Stimulated activated CD4-positive, alpha-beta T cell treated with anti-CD3 and anti-CD28 coated beads, Interleukin-4, amount 100 ng/mL, for 1 hour (primary cell): Measurements from ENCODE around the gene ZBTB14.

ENCODE experiments used
- DNase-seq: peaks from one replicate; pipeline ENCODE4 v3.0.0-alpha.2; 2020

The ZBTB14 gene

DNA sequence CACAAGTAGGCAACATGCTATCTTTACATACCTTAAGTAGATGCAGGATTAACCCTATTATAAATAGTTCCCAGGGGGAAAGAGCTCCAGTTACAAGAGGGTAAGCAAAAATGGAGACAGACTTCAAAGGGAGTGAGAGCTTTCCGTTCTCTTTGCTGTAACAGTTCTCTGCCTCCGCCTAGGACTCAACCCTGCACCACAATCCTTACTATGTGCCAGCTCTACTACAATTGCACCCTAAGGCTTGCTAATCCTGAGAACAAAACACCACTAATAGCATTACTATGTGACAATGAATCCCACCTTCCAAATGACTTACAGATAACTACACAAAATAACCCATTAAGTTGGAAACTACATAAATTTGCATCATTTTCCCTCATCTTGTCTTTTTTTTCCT, 7.7 kb downstream of the ZBTB14 start:
- DNase-seq = no peak

DNA sequence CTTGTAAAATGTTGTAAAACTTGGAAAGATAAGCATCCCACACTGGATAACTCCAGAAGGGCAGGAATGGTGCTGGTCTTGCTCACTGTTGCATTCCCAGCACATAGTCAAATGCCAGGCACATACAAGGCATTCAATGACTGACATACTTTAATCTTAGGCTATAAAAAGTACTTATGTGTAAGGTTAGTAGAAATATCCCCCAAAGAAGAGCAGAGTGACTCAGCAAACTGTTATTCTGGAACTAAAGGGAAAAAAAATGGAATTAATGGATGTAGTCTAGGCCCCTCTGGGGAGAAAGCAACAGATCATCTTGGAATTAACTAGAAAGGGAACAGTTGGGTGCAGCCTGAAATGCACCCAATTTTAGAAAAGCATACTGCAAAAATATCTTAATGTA, 9.0 kb downstream of the ZBTB14 start:
- DNase-seq = no peak

- DNase-seq = no peak
Measured at GRCh38 chr18:5285326-5285725, 10.2 kb downstream of the ZBTB14 start.

DNA sequence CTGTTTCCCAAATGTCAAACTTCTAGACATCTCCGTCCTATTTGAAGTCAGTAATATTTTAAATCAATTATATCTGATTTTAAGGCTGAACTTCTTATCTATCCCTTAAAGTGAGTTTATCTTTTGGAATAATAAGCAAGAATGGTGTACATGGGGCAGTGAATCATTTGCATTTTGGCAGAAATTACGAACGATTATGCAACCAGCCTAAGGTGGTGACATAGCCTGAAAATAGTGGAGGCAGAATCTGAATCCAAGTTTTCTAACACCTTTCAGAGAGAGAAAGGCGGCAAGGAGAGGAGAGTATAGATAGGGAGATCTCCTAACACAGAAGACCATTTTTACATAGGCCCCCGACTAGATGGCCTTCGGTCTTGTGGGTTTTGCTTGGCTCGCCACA, 10.7 kb downstream of the ZBTB14 start:
- DNase-seq = no peak

GRCh38 chr18:5282770-5283169, 12.8 kb downstream of the ZBTB14 start:
- no peak for DNase-seq

DNA sequence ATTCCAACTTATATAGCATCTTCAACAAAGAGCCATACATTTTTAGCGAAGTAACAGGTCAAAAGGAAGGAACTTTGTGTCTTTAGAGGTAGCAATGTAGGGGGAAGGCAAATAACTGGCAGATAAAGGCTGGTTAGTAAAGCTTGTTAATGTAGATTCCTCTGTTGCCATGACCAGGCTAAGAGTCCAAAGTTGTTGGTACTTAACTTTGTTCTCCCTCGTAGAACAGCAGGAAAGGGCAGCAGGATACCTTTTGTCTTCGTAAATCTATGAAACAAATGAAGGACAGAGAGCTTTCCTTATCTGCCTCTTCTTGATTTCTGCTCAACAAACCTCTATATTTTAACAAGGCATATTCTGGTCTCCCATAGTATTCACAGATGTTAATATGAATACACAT, 18.6 kb downstream of the ZBTB14 start:
- DNase-seq = no peak

DNA sequence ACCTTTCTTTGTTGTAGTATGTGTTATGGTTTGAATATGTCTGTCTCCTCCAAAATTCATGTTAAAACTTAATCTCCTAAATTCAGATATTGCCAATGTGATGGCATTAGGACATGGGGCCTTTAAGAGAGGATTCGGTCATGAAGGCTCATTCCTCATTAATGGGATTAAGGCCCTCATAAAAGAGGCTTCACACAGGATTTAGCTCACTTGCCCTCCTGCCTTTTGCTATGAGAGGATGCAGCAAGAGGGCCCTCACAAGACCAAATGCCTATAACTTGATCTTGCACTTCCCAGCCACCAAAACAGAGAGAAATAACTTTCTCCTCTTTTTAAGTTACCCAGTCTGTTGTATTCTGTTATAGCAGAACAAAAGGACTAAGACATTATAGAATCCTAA, 19.7 kb downstream of the ZBTB14 start:
- DNase-seq = no peak

DNA sequence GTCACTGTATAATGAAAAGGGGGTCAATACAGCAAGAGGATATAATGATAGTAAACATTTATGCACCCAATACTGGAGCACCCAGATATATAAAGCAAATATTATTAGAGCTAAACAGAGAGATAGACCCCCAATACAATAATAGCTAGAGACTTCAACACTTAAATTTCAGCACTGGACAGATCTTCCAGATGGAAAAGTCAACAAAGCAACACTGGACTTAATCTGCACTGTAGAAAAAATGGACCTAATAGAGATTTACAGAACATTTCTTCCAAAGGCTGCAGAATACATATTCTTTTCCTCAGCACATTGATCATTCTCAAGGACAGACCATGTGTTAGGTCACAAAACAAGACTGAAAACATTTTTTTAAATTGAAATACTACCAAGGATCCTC, 26.7 kb downstream of the ZBTB14 start:
- no peak for DNase-seq

DNA sequence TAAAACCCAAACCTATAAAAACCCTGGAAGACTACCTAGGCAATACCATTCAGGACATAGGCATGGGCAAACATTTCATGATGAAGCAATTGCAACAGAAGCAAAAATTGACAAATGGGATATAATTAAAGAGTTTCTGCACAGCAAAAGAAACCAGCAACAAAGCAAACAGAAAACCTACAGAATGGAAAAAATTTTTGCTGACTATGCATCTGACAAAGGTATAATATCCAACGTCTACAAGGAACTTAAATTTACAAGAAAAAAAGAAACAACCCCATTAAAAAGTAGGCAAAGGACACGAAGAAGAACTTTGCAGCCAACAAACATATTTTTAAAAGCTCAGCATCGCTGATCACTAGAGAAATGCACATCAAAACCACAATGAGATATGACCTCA, 28.8 kb downstream of the ZBTB14 start:
- DNase-seq = no peak

DNA sequence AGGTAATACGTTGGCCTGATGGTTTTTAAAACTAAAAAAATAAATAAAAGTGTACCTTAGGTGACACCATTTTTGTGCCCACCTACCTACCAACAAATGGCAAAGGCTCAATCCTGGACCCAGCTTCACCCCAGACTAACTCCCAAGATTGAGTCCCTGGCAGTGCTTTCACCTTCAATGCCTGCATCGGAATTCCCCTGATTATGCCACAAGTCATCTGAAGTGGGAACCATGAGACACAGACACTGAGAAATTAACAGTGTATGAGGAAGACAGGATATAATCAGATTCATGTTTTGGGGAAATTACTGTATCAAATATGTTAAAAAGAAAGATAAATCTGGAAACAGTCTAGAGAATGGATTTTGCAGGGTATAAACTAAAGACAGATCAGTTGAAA, 41.6 kb downstream of the ZBTB14 start:
- no peak for DNase-seq

GRCh38 chr18:5251117-5251516, 44.4 kb downstream of the ZBTB14 start:
- DNase-seq = no peak

GRCh38 chr18:5250603-5251002, 44.9 kb downstream of the ZBTB14 start:
- DNase-seq = no peak

GRCh38 chr18:5244941-5245340, 50.6 kb downstream of the ZBTB14 start:
- DNase-seq = no peak

DNA sequence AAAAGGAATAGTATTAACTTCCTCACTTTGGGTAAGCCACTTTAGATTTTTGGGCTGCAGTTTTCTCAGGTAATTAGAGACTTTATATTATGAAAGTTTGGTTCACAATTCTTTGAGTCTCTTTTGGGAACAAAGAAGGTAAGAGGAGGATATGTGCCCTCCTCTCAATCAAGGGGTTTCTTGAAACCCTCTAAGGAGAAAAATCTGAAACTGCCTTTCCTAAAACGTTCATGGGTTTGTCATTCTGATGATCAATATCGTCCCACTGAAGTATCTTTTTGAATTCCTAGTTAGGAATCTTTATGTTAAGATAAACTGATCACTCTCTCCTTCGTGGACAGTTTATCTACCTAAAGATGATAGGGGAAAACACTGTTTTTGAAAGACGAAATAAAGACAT, 56.1 kb downstream of the ZBTB14 start:
- DNase-seq = no peak
